ENCODE data around the gene ARHGAP24. TPM values are rescaled to one million over a fixed set of nuclear protein-coding genes. Genes with fewer than 3 reads are reported as not detected.

The ARHGAP24 gene
- total and polyA plus RNA-seq, 2 donors (not counting 1 experiment from before 2014, with no cell fraction given) = 15.9 to 40.5 TPM

DNA sequence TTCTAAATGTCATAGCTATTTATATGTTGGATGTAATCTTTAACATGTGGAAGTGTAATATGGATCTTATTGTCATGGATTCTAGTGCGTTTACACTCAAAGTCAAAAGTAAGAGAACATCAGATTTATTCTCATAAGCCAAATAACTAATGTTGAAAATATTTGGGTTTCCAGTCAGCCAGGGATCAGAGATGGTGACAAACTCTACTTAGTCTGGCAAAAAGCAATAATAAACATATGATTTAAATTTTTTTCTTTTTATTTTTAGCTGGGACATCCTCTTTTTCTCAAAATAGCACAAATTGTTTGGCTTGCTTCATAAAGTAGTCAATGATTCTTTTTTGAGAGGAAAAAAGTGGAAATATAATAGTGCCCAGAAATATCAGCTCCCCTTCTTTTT is 392.3 kb downstream of the ARHGAP24 start:
- Histone ChIP-seq H3K36me3 (ENCODE audit: control insufficient read depth, insufficient read depth, low read length) (no peaks in the 10 kb centered on the region), H3K4me1 (ENCODE audit: control insufficient read depth, extremely low read depth, insufficient read depth, low read length) (peaks cover 10% of the 10 kb centered on the region), H4K20me1 (ENCODE audit: control insufficient read depth, extremely low read depth, insufficient read depth, low read length) (no peaks in the 10 kb centered on the region), H3K79me2 (ENCODE audit: control insufficient read depth, insufficient read depth, low read length) (peaks cover 2% of the 10 kb centered on the region), H3K9me3 (ENCODE audit: control insufficient read depth, insufficient read depth, low read depth, low read length) (no peaks in the 10 kb centered on the region), H3K27me3 (ENCODE audit: control insufficient read depth, insufficient read depth, low read length) (no peaks in the 10 kb centered on the region), H3K4me3 (replicated peaks in 1 of 4; ENCODE audit: control extremely low read depth in 1 of 4, insufficient read depth in 1 of 4, low read depth in 3 of 4, low read length in 4 of 4) (no peak overlapping the region), H3K4me2 (ENCODE audit: extremely low read depth, insufficient read depth, low read length) (no peak overlapping the region), H3K9ac (ENCODE audit: insufficient read depth, low read length) (no peak overlapping the region), H3K27ac (ENCODE audit: insufficient read depth, low read length) (no peak overlapping the region), H2AFZ (ENCODE audit: low read length) (no peak overlapping the region)
- no peak for DNase-seq (ENCODE audit: low read depth in 2 of 2)
- TF ChIP-seq, protein P1, sequence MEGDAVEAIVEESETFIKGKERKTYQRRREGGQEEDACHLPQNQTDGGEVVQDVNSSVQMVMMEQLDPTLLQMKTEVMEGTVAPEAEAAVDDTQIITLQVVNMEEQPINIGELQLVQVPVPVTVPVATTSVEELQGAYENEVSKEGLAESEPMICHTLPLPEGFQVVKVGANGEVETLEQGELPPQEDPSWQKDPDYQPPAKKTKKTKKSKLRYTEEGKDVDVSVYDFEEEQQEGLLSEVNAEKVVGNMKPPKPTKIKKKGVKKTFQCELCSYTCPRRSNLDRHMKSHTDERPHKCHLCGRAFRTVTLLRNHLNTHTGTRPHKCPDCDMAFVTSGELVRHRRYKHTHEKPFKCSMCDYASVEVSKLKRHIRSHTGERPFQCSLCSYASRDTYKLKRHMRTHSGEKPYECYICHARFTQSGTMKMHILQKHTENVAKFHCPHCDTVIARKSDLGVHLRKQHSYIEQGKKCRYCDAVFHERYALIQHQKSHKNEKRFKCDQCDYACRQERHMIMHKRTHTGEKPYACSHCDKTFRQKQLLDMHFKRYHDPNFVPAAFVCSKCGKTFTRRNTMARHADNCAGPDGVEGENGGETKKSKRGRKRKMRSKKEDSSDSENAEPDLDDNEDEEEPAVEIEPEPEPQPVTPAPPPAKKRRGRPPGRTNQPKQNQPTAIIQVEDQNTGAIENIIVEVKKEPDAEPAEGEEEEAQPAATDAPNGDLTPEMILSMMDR (conservative IDR thresholded peaks at IDR 0.05 in 1 of 2, IDR thresholded peaks at IDR 0.05 in 1 of 2; ENCODE audit: low read depth in 1 of 2, low read length in 2 of 2) = no peak

- no peaks in the 10 kb centered on the region for H4K20me1 ChIP-seq (ENCODE audit: control insufficient read depth, extremely low read depth, insufficient read depth, low read length)
- H3K4me2 ChIP-seq (ENCODE audit: extremely low read depth, insufficient read depth, low read length) = no peak overlapping the region
- peaks cover 10% of the 10 kb centered on the region for H3K4me1 ChIP-seq (ENCODE audit: control insufficient read depth, extremely low read depth, insufficient read depth, low read length)
- H3K4me3 ChIP-seq (replicated peaks in 1 of 4; ENCODE audit: control extremely low read depth in 1 of 4, insufficient read depth in 1 of 4, low read depth in 3 of 4, low read length in 4 of 4) = no peak overlapping the region
- peaks cover 2% of the 10 kb centered on the region for H3K79me2 ChIP-seq (ENCODE audit: control insufficient read depth, insufficient read depth, low read length)
- H3K27ac ChIP-seq (ENCODE audit: insufficient read depth, low read length) = no peak overlapping the region
- DNase-seq (ENCODE audit: low read depth in 2 of 2) = no peak
- H3K27me3 ChIP-seq (ENCODE audit: control insufficient read depth, insufficient read depth, low read length) = no peaks in the 10 kb centered on the region
- H3K36me3 ChIP-seq (ENCODE audit: control insufficient read depth, insufficient read depth, low read length) = no peaks in the 10 kb centered on the region
- H2AFZ ChIP-seq (ENCODE audit: low read length) = no peak overlapping the region
- H3K9me3 ChIP-seq (ENCODE audit: control insufficient read depth, insufficient read depth, low read depth, low read length) = no peaks in the 10 kb centered on the region
- no peak overlapping the region for H3K9ac ChIP-seq (ENCODE audit: insufficient read depth, low read length)
- TF ChIP-seq, protein P1 (conservative IDR thresholded peaks at IDR 0.05 in 1 of 2, IDR thresholded peaks at IDR 0.05 in 1 of 2; ENCODE audit: low read depth in 1 of 2, low read length in 2 of 2) = no peak
Observed at GRCh38 chr4:85869181-85869580, 394.2 kb downstream of the ARHGAP24 start.

DNA sequence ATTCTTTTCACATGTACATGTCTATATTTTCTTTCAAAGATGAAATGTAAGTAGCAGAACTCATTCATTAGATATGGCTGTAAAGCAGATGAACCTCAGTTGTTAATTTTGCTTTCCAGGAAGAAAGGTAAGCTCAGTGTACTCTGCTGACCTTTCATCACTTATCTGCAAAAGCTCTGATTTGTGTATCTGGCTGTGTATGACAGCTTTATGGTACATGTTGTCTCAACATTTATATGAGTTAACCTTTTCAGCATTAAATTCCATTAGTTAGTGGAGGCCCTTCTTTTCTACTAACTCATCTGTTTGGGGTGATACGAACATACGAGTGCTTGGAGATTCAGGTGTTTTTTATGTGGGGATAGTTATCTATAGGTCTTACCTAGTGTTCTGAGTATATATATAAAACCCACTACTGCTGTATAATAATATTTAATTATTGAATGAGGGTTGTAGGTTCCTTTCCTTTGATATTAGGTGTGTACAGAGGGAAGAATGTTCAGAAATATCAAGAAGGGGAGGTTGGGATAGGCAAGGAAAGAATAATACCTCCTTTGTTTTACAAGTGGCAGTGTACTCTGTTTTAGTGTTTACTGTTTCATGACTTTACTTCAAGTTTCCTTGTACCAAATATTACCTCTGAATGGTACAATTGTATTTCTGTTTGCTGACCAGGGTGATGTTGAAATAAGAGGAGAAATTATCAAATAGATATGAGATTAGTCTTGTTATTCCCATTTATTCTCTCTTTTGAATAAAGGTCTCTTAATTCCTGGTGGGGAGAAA is 395.5 kb downstream of the ARHGAP24 start:
- H3K9ac ChIP-seq (ENCODE audit: insufficient read depth, low read length) = no peak overlapping the region
- H3K27ac ChIP-seq (ENCODE audit: insufficient read depth, low read length) = no peak overlapping the region
- no peaks in the 10 kb centered on the region for H3K36me3 ChIP-seq (ENCODE audit: control insufficient read depth, insufficient read depth, low read length)
- H3K79me2 ChIP-seq (ENCODE audit: control insufficient read depth, insufficient read depth, low read length) = peaks cover 2% of the 10 kb centered on the region
- H2AFZ ChIP-seq (ENCODE audit: low read length) = no peak overlapping the region
- no peaks in the 10 kb centered on the region for H3K9me3 ChIP-seq (ENCODE audit: control insufficient read depth, insufficient read depth, low read depth, low read length)
- no peaks in the 10 kb centered on the region for H4K20me1 ChIP-seq (ENCODE audit: control insufficient read depth, extremely low read depth, insufficient read depth, low read length)
- TF ChIP-seq, protein P1 (conservative IDR thresholded peaks at IDR 0.05 in 1 of 2, IDR thresholded peaks at IDR 0.05 in 1 of 2; ENCODE audit: low read depth in 1 of 2, low read length in 2 of 2) = no peak
- no peak for TF ChIP-seq EZH2 (IDR thresholded peaks at IDR 0.05; ENCODE audit: low read length, missing control alignments)
- H3K4me3 ChIP-seq (replicated peaks in 1 of 4; ENCODE audit: control extremely low read depth in 1 of 4, insufficient read depth in 1 of 4, low read depth in 3 of 4, low read length in 4 of 4) = no peak overlapping the region
- peaks cover 10% of the 10 kb centered on the region for H3K4me1 ChIP-seq (ENCODE audit: control insufficient read depth, extremely low read depth, insufficient read depth, low read length)
- H3K4me2 ChIP-seq (ENCODE audit: extremely low read depth, insufficient read depth, low read length) = no peak overlapping the region
- H3K27me3 ChIP-seq (ENCODE audit: control insufficient read depth, insufficient read depth, low read length) = no peaks in the 10 kb centered on the region
- no peak for DNase-seq (ENCODE audit: low read depth in 2 of 2)
